Measurements from ENCODE around the gene ATP5PD. TPM values are rescaled to one million over a fixed set of nuclear protein-coding genes. Genes with fewer than 3 reads are reported as not detected.

The ATP5PD gene
- total and polyA plus RNA-seq, 2 of the 8 experiments (the other 6 are each of a cell fraction or from before 2014, with no cell fraction given): 335 to 407 TPM

GRCh38 chr17:75033346-75034235 is 13.2 kb downstream of the ATP5PD start (continued):
- TF ChIP-seq RFX5 (IDR thresholded peaks at IDR 0.05; ENCODE audit: borderline replicate concordance, low read depth, low read length) (no peak), CHD2 (IDR thresholded peaks at IDR 0.05; ENCODE audit: low read length) (no peak), CTCF (IDR thresholded peaks at IDR 0.05; ENCODE audit: control extremely low read depth in 1 of 3, insufficient read depth in 1 of 3, low read depth in 1 of 3, low read length in 3 of 3) (no peak), KDM1A (IDR thresholded peaks at IDR 0.05; ENCODE audit: borderline replicate concordance, low read length) (no peak)
